Activated T-cell treated with anti-CD3 and anti-CD28 coated beads for 4 hours (primary cell): ENCODE results near the gene GSTP1.
"Not testable (repeated sequence)": the region's sequence is repeated elsewhere in the genome, so short reads cannot be mapped to it uniquely, and the experiment has no call there.

ENCODE experiments used
- DNase-seq: peaks from one replicate; pipeline ENCODE4 v3.0.0-alpha.2; 2020

GSTP1 gene

DNA sequence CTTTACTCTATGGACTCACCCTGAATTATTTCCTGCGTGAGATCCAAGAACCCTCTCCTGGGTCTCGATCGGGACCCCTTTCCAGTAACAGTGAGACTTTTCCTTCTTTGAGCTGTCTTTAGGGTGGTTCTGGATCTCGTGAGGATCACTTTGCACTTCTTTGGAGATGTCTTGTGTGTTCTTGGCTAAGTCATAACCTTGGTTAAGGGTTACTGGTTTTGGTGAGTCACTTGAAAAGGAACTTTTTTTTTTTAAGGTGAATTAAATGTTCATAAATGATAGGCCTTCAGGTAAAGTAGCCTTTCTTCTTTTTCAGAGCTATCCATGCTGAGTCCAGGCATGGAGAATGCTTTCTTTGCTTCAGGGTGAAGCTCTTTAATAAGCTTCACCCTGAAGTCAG, 19.4 kb upstream of the GSTP1 start:
- no peak for DNase-seq

DNA sequence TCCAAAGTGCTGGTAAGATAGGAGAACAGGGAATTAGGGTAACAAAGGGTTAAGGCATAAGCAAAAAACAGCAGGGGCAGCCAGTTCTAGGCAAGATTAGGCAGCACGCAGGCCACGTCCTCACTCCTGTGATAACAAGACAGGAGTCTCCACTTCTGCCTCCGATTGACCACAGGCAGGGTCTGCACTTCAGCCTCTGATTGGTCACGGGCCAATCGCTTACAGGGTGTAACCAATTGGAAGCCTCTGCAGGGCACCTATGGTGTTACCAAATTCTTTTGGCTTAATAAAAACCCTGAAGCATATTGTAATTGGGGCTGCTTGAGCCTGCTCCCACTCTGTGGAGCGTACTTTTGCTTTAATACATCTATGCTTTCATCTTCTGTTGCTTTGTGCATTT, 12.2 kb upstream of the GSTP1 start:
- no peak for DNase-seq

DNA sequence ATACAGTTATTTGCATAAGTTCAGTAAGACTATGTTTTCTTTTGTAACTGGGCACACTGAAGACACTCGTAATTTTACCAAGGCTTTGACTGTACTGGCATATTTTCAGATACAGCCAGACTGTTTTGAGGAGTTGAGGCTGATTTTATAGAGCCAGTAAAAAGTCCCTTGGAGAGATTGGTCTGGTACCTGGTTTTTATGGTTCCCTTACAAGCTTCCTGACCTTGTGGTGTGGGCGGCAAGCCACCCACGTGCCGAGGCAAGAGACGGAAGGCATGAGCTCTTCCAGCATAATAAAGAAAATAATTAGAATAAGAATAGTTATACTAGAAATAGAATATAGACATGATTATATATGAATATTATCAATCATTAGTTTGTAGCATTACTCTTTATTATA, 11.3 kb upstream of the GSTP1 start:
- DNase-seq = no peak

DNA sequence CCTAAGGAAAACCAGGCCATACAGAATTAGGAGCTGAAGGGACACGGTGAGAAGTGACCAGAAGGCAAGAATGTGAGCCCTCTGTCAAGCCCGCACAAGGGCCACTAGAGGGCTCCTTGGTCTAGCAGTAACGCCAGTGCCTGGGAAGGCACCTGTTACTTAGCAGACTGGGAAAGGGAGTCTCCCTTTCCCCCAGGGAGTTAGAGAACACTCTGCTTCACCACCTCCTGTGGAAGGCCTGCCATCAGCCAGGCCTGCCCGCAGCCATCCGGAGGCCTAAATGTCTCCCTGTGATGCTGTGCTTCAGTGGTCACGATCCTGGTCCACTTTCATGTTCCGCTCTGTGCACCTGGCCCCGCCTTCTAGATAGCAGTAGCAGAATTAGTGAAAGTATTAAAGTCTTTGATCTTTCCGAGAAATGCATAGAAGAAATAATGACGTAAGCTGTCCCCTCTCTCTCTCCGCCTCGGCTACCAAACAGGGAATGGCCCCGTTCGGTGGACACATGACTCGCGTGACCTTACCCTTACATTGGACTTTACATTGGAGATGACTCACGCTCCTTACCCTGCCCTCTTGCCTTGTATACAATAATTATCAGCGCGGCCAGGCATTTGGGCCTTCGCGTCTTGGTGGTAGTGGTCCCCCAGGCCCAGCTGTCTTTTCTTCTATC, 10.7 kb upstream of the GSTP1 start:
- DNase-seq = no peak

DNA sequence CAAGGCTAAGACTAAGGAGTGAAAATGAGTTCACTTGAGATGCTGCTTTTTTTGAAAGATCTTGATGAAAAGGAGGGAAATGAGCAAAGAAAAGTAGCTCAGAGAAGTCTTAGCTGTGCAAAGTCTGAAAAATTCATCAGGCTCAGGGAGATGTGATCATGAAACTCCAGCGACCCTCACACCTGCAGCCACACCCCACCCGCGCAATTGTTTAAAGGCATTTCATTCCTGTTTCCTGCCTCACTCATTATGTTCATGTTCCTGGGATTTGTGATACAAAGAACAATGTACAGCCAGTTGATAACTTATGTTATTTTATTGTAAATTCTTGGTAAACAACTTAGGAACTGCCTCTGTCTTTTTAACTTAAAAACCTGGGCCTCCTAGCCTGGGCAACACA, 8.7 kb upstream of the GSTP1 start:
- DNase-seq = no peak

DNA sequence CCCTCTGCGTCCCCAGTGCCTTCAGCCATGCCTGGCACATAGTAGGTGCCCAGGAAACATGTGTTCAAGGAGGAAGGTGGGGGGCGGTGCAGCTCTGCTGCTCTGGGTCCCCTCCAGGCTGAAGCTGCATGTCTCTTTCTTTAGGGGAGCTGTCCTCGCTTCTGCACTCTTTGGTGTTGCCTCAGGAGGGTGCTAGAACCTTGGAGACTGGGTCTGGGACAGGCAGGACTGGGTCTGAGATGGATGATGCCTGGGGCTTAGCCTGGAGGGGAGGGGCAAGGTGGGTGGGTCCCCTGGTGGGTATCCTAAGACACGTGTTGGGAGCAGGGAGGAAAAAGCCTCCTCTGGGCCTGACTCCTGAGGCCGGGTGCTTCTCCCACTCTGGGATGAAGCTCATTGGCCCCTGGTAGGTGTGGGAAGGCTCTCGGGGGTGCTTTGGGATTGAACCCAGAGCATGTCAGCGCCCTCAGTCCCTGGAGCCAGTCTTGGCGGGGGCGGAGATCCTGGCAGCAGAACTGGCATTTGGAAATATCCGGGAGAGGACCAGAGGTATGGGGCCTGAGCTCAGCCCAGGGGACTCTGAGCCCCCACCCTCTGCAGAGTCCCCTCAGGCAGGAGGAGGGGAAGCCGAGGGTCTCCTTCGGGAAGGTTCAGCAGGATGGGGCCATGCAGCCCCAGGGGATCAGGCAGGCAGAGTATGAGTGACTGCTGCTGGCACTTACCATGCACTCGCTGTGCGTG, 6.7 kb upstream of the GSTP1 start:
- DNase-seq = no peak

DNA sequence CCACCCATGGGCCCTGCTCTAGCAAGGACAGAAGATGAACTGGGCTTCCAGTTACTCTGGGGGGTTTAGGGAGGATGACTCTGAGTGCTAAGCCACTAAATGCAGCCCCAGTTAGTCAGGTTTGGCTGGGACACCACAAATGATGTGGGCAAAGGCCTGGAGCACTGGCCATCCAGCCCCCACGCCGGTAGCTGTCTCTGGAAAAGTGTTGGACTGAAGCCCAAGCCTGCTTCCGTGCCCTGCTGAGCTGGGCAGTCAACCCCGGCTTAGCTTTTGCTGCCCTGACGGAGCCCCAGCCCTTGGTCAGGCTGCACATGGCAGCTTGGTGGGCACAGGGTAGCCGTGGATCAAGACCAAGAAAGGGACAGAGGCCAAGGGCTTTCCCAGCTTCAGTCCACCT, 5.7 kb upstream of the GSTP1 start:
- DNase-seq = no peak

DNA sequence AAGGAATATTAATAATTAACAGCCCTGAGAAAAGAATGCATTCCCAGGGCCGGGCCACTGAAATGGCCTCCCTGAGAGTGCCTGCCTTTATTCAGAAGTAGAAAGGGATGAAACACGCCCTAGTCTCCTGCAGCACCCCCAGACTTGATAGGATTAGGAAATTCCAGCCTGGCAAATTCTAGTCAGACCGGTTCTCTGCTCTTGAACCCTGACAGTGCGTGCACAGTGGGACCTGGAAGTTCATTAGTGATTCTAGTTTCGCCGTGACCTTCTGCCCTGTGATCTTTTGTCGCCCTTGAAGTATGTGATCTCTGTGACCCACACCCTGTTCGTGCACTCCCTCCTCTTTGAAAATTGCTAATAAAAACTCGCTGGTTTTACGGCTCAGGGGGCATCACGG, 2.1 kb upstream of the GSTP1 start:
- no peak for DNase-seq

DNA sequence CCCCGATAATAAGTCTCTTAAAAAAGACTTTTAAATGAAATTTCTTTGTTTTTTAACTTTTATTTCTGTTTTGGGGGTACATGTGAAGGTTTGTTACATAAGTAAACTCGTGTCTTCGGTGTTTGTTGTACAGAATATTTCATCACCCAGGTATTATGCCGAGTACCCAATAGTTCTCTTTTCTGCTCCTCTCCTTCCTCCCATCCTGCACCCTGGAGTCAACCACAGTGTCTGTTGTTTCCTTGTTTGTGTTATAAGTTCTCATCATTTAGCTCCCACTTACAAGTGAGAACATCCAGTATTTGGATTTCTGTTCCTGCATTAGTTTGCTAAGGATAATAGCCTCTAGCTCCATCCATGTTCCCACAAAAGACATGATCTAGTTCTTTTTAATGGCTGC, 1.6 kb upstream of the GSTP1 start:
- no peak for DNase-seq

DNA sequence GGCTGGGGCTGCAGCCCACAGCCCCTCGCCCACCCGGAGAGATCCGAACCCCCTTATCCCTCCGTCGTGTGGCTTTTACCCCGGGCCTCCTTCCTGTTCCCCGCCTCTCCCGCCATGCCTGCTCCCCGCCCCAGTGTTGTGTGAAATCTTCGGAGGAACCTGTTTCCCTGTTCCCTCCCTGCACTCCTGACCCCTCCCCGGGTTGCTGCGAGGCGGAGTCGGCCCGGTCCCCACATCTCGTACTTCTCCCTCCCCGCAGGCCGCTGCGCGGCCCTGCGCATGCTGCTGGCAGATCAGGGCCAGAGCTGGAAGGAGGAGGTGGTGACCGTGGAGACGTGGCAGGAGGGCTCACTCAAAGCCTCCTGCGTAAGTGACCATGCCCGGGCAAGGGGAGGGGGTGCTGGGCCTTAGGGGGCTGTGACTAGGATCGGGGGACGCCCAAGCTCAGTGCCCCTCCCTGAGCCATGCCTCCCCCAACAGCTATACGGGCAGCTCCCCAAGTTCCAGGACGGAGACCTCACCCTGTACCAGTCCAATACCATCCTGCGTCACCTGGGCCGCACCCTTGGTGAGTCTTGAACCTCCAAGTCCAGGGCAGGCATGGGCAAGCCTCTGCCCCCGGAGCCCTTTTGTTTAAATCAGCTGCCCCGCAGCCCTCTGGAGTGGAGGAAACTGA, 731 bp downstream of the GSTP1 start:
- DNase-seq = no peak

DNA sequence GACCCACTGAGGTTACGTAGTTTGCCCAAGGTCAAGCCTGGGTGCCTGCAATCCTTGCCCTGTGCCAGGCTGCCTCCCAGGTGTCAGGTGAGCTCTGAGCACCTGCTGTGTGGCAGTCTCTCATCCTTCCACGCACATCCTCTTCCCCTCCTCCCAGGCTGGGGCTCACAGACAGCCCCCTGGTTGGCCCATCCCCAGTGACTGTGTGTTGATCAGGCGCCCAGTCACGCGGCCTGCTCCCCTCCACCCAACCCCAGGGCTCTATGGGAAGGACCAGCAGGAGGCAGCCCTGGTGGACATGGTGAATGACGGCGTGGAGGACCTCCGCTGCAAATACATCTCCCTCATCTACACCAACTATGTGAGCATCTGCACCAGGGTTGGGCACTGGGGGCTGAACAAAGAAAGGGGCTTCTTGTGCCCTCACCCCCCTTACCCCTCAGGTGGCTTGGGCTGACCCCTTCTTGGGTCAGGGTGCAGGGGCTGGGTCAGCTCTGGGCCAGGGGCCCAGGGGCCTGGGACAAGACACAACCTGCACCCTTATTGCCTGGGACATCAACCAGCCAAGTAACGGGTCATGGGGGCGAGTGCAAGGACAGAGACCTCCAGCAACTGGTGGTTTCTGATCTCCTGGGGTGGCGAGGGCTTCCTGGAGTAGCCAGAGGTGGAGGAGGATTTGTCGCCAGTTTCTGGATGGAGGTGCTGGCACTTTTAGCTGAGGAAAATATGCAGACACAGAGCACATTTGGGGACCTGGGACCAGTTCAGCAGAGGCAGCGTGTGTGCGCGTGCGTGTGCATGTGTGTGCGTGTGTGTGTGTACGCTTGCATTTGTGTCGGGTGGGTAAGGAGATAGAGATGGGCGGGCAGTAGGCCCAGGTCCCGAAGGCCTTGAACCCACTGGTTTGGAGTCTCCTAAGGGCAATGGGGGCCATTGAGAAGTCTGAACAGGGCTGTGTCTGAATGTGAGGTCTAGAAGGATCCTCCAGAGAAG, 1.6 kb downstream of the GSTP1 start:
- DNase-seq = no peak

DNA sequence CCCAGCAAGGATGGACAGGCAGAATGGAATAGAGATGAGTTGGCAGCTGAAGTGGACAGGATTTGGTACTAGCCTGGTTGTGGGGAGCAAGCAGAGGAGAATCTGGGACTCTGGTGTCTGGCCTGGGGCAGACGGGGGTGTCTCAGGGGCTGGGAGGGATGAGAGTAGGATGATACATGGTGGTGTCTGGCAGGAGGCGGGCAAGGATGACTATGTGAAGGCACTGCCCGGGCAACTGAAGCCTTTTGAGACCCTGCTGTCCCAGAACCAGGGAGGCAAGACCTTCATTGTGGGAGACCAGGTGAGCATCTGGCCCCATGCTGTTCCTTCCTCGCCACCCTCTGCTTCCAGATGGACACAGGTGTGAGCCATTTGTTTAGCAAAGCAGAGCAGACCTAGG, 2.3 kb downstream of the GSTP1 start:
- no peak for DNase-seq

DNA sequence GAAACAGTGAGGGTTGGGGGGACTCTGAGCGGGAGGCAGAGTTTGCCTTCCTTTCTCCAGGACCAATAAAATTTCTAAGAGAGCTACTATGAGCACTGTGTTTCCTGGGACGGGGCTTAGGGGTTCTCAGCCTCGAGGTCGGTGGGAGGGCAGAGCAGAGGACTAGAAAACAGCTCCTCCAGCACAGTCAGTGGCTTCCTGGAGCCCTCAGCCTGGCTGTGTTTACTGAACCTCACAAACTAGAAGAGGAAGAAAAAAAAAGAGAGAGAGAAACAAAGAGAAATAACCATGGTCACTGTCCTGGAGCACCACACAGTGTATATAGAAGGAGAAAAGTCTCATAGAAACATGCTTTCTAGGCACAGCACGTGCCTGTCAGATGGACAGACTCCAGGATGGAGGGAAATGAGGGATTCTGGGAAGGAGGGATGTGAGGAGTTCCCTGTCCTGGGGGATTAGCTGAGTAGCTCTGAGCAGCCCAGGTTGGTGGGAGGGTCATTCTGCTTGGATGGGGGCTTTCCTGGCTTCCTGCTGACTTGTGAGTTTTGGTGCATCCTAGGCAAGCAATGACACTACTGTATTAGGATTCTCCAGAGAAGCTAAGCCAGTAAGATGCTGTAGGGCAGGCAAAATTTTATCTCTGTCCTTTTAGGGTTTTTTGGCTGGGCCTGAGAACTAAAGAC, 3.1 kb downstream of the GSTP1 start:
- no peak for DNase-seq

DNA sequence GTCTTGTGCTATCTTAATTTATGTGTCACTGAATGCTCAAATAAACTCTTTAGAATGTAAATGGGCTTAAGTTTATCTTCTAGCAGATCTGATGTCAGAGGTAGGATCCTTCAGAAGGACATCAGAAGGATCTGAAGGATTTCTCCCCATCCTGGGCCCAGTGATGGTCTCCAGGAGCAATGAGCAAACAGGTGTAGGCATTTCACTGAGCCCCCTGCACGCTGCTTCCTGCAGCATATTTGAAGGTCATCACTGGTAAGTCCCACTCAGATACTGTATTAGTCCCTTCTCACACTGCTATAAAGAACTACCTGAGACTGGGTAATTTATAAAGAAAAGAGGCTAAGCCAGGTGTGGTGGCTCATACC, 4.5 kb downstream of the GSTP1 start:
- DNase-seq = no peak

DNA sequence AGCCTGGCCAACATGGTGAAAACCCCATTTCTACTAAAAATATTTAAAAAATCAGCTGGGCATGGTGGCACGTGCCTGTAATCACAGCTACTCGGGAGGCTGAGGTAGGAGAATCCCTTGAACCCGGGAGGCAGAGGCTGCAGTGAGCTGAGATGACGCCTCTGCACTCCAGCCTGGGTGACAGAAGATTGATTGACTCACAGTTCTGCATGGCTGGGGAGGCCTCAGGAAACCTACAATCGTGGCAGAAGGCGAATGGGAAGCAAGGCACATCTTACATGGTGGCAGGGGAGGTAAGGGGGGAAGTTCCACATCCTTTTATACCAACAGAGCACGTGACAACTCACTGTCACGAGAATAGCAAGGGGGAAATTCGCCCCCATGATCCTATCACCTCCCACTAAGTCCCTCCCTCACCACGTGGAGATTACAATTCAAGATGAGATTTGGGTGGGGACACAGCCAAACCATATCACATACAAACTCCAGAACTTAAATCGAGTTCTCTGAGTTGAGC, 5.3 kb downstream of the GSTP1 start:
- DNase-seq = not testable (repeated sequence)

DNA sequence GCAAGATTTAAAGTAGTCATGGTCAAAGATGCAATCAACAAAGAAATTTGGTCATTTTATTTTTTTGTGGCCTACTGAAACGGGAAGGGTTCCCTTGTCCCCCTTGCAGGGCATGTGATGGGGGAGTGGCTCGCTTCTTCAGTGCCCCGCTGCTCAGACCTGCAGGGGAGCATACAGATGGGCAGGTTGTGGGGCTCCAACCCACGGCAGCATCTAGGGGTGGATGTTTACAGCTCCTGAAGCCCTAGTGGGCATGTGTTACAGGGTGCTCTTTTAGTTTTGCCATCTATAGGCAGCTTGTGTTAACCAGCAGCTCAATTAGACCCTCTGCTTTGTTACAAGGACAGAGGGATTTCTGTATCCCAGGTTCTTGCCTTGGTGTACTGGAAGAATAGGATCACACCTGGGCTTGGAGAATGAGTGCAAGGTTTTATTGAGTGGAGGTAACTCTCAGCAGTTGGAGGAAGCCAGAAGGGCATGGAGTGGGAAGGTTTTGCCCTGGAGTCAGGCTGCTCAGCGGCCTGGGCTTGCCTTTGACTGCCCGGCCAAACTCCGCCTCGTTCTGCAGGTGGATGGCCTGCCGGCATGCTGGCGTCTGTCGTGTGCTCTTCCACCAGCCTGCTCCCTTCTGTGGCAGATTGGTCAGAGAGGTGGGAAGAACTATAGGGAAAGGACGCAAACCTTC, 9.4 kb downstream of the GSTP1 start:
- DNase-seq = no peak

DNA sequence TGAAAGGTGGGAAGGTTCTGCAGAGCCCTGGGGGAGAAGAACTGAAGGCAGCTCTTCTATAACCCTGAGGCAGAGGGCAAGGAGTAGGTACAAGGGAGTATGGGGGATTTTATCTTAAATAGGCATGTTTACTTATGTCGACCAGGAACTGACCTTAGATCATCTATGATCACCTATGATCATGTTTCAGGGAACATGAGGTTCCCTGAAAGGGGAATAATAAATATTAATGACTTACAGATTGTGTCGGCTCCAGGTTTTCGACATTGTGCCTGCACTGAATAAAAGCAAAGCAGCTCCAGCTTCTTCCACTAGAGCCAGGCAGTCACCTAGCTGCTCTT, 9.9 kb downstream of the GSTP1 start:
- DNase-seq = no peak

DNA sequence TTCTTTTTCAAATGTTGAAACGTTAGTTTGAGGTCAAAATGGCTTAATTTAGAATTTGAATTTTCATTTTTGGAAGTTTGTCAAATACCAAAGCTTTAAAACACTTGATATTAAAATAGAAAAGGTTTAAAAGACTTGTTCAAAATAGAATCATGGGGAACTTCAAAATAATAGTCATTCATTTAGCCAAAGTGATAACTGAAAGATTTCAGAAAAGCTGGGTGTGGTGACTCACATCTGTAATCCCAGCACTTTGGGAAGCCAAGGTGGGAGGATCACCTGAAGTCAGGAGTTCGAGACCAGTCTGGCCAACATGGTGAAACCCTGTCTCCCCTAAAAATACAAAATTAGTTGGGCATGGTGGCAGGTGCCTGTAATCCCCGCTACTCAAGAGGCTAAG, 10.9 kb downstream of the GSTP1 start:
- DNase-seq = no peak

DNA sequence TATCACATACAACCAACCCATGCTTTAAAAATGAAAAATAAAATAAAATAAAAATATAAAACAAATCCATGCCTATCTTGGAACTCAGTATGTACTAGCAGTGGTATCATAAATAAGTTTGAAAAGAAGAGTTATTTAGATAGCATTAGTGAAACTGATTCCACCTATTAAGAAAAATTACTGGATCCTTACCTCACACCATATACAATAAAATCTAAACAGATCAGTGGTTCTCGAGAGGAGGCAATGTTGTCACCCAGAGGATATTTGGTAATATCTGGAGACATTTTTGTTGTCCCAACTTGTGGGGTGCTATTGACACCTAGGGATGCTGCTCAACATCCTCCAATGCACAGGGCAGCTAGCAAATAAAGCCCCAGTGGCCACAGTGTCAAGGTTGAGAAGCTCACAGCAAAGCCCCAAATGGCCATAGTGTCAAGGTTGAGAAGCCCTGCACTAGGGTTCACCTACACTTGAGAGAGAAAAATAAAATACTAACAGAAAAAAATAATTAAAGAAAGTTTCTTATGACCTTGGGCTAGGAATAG, 13.2 kb downstream of the GSTP1 start:
- DNase-seq = no peak

DNA sequence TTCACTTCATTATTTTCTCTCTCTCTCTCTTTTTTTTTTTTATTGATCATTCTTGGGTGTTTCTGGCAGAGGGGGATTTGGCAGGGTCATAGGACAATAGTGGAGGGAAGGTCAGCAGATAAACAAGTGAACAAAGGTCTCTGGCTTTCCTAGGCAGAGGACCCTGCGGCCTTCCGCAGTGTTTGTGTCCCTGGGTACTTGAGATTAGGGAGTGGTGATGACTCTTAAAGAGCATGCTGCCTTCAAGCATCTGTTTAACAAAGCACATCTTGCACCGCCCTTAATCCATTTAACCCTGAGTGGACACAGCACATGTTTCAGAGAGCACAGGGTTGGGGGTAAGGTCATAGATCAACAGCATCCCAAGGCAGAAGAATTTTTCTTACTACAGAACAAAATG, 13.8 kb downstream of the GSTP1 start:
- DNase-seq = not testable (repeated sequence)

DNA sequence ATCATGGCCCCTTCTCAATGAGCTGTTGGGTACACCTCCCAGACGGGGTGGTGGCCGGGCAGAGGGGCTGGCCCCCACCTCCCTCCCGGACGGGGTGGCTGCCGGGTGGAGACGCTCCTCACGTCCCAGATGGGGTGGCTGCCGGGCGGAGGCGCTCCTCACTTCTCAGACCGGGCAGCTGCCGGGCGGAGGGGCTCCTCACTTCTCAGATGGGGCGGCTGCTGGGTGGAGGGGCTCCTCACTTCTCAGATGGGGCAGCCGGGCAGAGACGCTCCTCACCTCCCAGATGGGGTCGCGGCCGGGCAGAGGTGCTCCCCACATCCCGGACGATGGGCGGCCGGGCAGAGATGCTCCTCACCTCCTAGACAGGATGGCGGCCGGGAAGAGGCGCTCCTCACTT, 14.4 kb downstream of the GSTP1 start:
- DNase-seq = not testable (repeated sequence)

DNA sequence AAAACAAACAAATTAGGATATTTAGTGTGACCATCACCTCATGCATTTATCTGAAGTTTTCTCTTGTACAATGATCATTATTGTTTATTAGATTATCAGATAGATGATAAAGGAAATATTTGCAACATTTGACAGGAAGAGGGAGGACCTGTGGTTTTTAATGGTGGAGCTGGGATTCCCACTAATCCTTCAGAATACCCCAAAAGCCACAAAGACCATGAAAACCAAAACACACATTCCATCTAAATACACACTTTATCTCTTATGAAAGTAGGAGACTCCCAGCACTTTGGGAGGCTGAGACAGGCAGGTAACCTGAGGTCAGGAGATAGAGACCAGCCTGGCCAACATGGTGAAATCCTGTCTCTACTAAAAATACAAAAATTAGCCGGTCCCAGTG, 15.5 kb downstream of the GSTP1 start:
- no peak for DNase-seq
